Mesenteric fat pad (tissue), 1 donor: ENCODE measurements around the gene DENND4A. TPM values are rescaled to one million over a fixed set of nuclear protein-coding genes. Genes with fewer than 3 reads are reported as not detected.

Source experiments
- microRNA-seq: library from miRNA; unstranded; fragments of <30 nt; microRNA quantifications from one replicate; pipeline ENCODE4 v1.2.0, GENCODE V29; 2020; ENCODE audit warnings: borderline number of aligned reads
- total RNA-seq: library from RNA; stranded (reverse); fragmentation: NEBNext Ultra II Directional; extraction: Animal tissue kit (Norgen Biotek cat#: 25700); gene quantifications from one replicate; pipeline ENCODE4 v1.2.1, GENCODE V29; 2021
- donor health status: DM: yes; HTN: yes; CAD: no.

The DENND4A gene
- total RNA-seq, 1 donor from 2014 or later = 30.4 TPM

Small RNA genes within 50 kb of the gene (microRNA-seq; reads per million reads assigned to microRNA genes)
- gene MIR4511 = not detected

Other genes with a start within 250 kb of the DENND4A start
- 21.9 TPM for gene INTS14, start 181.2 kb downstream of the DENND4A start, total RNA-seq
- gene SLC24A1, start 170.4 kb downstream of the DENND4A start, total RNA-seq = 7.4 TPM
- gene RAB11A, start 77.2 kb upstream of the DENND4A start, total RNA-seq = 207 TPM